PC-9 (cell line): Measurements from ENCODE around the gene AGPAT3. TPM values are rescaled to one million over a fixed set of nuclear protein-coding genes. Genes with fewer than 3 reads are reported as not detected.
"Not testable (repeated sequence)": the region's sequence is repeated elsewhere in the genome, so short reads cannot be mapped to it uniquely, and the experiment has no call there.

Source experiments
- BruUV-seq: library from RNA; stranded (reverse); fragments of 400-500 nt; replicated peaks from 2 replicates; lab custom pipeline; 2021; lab: Mats Ljungman, UMichigan
- CTCF ChIA-PET: fragments of 300-600 bp; sonication (Branson Sonifier 250); formaldehyde crosslinking; loops from one replicate; lab custom pipeline; 2022; ENCODE audit warnings: antibody characterized with exemption; lab: Charles Lee
- POLR2A ChIA-PET: fragments of 300-600 bp; sonication (Branson Sonifier 250); formaldehyde crosslinking; loops from one replicate; lab custom pipeline; 2022; ENCODE audit warnings: antibody characterized with exemption; ENCODE audit not compliant: unreplicated experiment; lab: Charles Lee
- DNase-seq, 2 experiments: peaks; one replicate each; pipeline versions ENCODE4 v3.0.0 to v3.0.0-alpha.2; 2015 to 2022; ENCODE audit warnings: mixed read lengths in 1 of 2
- H2AFZ ChIP-seq: fragments of 200-600 bp; sonication (generic); 2 replicates; pipeline ENCODE4 v1.8.1; 2017; ENCODE audit warnings: antibody characterized with exemption
- H3F3A ChIP-seq: fragments of 200-600 bp; sonication (generic); 2 replicates; pipeline ENCODE4 v1.8.1; 2017; ENCODE audit warnings: antibody characterized with exemption, mild to moderate bottlenecking, low read depth; ENCODE audit not compliant: insufficient read depth
- H3K27ac ChIP-seq: fragments of 200-600 bp; sonication (generic); 2 replicates; pipeline ENCODE4 v1.6.1; 2016; ENCODE audit warnings: mixed run types
- H3K27me3 ChIP-seq: fragments of 200-600 bp; sonication (generic); 2 replicates; pipeline ENCODE4 v1.6.1; 2016; ENCODE audit warnings: low read depth, mixed run types; ENCODE audit not compliant: insufficient read depth
- H3K36me3 ChIP-seq: fragments of 200-600 bp; sonication (generic); 2 replicates; pipeline ENCODE4 v1.6.1; 2016; ENCODE audit warnings: low read depth, mixed run types
- H3K4me1 ChIP-seq: fragments of 200-600 bp; sonication (generic); replicated peaks from 2 replicates; pipeline ENCODE4 v1.6.1; 2016; ENCODE audit warnings: mixed run types; ENCODE audit not compliant: insufficient read depth
- H3K4me2 ChIP-seq: fragments of 200-600 bp; sonication (generic); 2 replicates; pipeline ENCODE4 v1.6.1; 2017; ENCODE audit warnings: mixed run types
- H3K4me3 ChIP-seq: fragments of 200-600 bp; sonication (generic); 2 replicates; pipeline ENCODE4 v1.6.1; 2016; ENCODE audit warnings: mixed run types
- H3K79me2 ChIP-seq: fragments of 200-600 bp; sonication (generic); 2 replicates; pipeline ENCODE4 v1.6.1; 2017; ENCODE audit warnings: low read depth, mixed run types
- H3K9me2 ChIP-seq: fragments of 200-600 bp; sonication (generic); 2 replicates; pipeline ENCODE4 v1.8.1; 2017; ENCODE audit warnings: mild to moderate bottlenecking; ENCODE audit not compliant: insufficient read depth
- H3K9me3 ChIP-seq: fragments of 200-600 bp; sonication (generic); 2 replicates; pipeline ENCODE4 v1.8.1; 2016; ENCODE audit warnings: low read depth; ENCODE audit not compliant: insufficient read depth
- H4K20me1 ChIP-seq: fragments of 200-600 bp; sonication (generic); 2 replicates; pipeline ENCODE4 v1.8.1; 2017; ENCODE audit not compliant: insufficient read depth
- EZH2 ChIP-seq: fragments of 200-600 bp; sonication (generic); IDR thresholded peaks from 2 replicates; pipeline ENCODE4 v1.8.0; 2017; ENCODE audit warnings: antibody characterized with exemption, low read depth
- intact Hi-C: fragments of 100-400 bp; cut with micrococcal nuclease; formaldehyde crosslinking; loops from one replicate; pipeline ENCODE4 v1.10.0; 2022; ENCODE audit not compliant: unreplicated experiment
- total RNA-seq: library from RNA; stranded (reverse); gene quantifications from 2 replicates; pipeline ENCODE4 v1.2.3, GENCODE V29; 2021
- TF ChIP-seq, protein P1 (sequence below): fragments of 200-600 bp; sonication (generic); conservative IDR thresholded peaks from 2 replicates; pipeline ENCODE4 v1.6.1; 2017; ENCODE audit warnings: mixed run types, antibody characterized with exemption, mild to moderate bottlenecking, moderate library complexity

The AGPAT3 gene
- total RNA-seq, 1 experiment from 2014 or later = 39.0 TPM

DNA sequence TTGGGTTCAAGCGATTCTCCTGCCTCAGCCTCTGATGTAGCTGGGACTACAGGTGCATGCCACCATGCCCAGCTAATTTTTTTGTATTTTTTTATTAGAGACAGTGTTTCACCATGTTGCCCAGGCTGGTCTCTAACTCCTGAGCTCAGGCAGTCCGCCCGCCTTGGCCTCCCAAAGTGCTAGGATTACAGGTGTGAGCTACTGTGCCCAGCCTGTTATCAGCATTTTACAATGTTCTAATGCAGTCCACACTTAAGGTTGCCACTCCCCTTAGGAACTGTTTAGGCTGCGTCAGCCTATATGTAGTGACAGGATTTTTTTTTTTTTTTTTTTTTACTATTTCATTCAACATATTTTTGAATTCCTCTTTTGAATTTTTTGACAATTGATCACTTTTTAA is 30.2 kb downstream of the AGPAT3 start:
- H3K9me2 ChIP-seq = no peaks in the 10 kb centered on the region
- DNase-seq = no peak
- no peaks in the 10 kb centered on the region for H3K36me3 ChIP-seq
- no peak overlapping the region for H3K4me2 ChIP-seq
- no peak overlapping the region for H3K4me3 ChIP-seq
- no peaks in the 10 kb centered on the region; the same call in 1 of the 2 replicates for H3K79me2 ChIP-seq
- H3K27ac ChIP-seq = no peak overlapping the region
- CTCF ChIA-PET = no interaction called here
- no peaks in the 10 kb centered on the region for H3K4me1 ChIP-seq
- H3K27me3 ChIP-seq = no peaks in the 10 kb centered on the region
- H3F3A ChIP-seq = no peaks in the 10 kb centered on the region
- H4K20me1 ChIP-seq = no peaks in the 10 kb centered on the region
- intact Hi-C loops = no loop called here
- TF ChIP-seq EZH2 = no peak
- TF ChIP-seq, protein P1, sequence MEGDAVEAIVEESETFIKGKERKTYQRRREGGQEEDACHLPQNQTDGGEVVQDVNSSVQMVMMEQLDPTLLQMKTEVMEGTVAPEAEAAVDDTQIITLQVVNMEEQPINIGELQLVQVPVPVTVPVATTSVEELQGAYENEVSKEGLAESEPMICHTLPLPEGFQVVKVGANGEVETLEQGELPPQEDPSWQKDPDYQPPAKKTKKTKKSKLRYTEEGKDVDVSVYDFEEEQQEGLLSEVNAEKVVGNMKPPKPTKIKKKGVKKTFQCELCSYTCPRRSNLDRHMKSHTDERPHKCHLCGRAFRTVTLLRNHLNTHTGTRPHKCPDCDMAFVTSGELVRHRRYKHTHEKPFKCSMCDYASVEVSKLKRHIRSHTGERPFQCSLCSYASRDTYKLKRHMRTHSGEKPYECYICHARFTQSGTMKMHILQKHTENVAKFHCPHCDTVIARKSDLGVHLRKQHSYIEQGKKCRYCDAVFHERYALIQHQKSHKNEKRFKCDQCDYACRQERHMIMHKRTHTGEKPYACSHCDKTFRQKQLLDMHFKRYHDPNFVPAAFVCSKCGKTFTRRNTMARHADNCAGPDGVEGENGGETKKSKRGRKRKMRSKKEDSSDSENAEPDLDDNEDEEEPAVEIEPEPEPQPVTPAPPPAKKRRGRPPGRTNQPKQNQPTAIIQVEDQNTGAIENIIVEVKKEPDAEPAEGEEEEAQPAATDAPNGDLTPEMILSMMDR = no peak
- no TSS peak for BruUV-seq
- H2AFZ ChIP-seq = no peak overlapping the region
- POLR2A ChIA-PET = no interaction called here
- no peaks in the 10 kb centered on the region for H3K9me3 ChIP-seq

DNA sequence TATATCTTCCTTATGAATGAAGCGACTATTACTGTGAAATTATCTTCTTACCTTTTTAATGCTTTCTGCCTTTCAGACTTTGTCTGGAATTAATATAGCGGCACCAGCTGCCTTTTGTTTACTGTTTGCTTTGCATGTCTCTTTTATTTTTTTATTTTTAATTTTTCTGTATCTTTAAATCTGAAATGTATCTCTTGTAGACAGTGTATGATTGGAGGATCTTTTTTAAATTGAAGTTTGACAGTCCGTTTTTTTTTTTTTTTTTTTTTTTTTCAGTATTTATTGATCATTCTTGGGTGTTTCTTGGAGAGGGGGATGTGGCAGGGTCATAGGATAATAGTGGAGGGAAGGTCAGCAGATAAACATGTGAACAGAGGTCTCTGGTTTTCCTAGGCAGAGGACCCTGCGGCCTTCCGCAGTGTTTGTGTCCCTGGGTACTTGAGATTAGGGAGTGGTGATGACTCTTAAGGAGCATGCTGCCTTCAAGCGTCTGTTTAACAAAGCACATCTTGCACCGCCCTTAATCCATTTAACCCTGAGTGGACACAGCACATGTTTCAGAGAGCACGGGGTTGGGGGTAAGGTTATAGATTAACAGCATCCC is 31.8 kb downstream of the AGPAT3 start:
- H3K9me3 ChIP-seq, H3K9me2 ChIP-seq, H3K4me3 ChIP-seq, H3K27ac ChIP-seq, BruUV-seq, H2AFZ ChIP-seq, H3K79me2 ChIP-seq, H4K20me1 ChIP-seq, H3K4me2 ChIP-seq, H3K27me3 ChIP-seq, H3K4me1 ChIP-seq, H3F3A ChIP-seq, H3K36me3 ChIP-seq, intact Hi-C loops, DNase-seq, CTCF ChIA-PET: not testable (repeated sequence)
- POLR2A ChIA-PET = interaction anchor here (0.6 kb wide), 1 partner anchor 133 kb away, joined by 3 read pairs; no protein-coding TSS in a partner anchor

DNA sequence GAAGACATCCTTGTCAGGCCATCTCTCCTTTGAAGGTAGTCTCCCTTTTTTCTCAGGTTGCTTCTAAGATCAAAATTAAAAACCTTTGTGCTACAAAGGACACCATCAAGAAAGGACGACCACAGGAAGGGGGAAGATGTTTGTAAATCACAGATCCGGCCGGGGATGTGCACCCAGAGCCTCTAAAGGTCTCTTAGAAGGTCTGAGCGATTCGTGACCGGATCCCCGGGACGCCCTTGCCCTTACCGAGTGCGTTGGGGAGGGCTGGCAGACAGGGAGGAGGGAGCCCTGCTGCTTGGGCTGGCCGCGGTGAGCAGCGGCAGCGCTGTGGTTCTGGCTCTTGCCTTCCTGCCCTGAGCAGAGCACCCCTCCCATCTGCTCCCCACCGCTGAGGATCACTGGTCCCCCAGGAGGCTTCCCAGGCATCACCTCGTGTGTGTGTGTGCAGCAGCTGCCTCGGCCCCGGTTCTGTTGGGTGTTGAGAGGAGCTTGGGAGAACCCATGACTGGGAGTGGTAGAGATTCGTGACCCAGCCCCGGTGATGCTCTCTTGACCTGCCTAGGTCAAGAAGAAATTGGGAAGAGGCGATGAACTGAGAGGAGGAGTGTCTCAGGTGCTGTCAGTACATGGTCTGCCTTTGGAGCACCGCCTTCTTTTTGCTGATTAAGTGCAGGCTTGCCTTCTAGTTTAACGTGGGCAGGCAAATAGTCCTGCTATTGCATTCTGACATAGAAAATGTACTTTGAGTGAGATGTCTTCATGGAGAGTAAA is 34.5 kb downstream of the AGPAT3 start:
- BruUV-seq = no TSS peak
- no peak overlapping the region for H3K4me2 ChIP-seq
- H4K20me1 ChIP-seq = no peaks in the 10 kb centered on the region
- H3K4me1 ChIP-seq = no peaks in the 10 kb centered on the region
- no peak overlapping the region for H2AFZ ChIP-seq
- DNase-seq = no peak
- no peaks in the 10 kb centered on the region for H3K9me3 ChIP-seq
- POLR2A ChIA-PET = no interaction called here
- no peaks in the 10 kb centered on the region for H3F3A ChIP-seq
- H3K9me2 ChIP-seq = no peaks in the 10 kb centered on the region
- H3K36me3 ChIP-seq = no peaks in the 10 kb centered on the region
- no peaks in the 10 kb centered on the region for H3K27me3 ChIP-seq
- intact Hi-C loops = no loop called here
- no peak overlapping the region for H3K27ac ChIP-seq
- TF ChIP-seq EZH2 = no peak
- TF ChIP-seq, protein P1 = no peak
- CTCF ChIA-PET = no interaction called here
- no peak overlapping the region for H3K4me3 ChIP-seq
- H3K79me2 ChIP-seq = no peaks in the 10 kb centered on the region; the same call in 1 of the 2 replicates
